HG03196 (cell line): ENCODE results near the gene STPG2.
"Not testable (repeated sequence)": the region's sequence is repeated elsewhere in the genome, so short reads cannot be mapped to it uniquely, and the experiment has no call there.

ENCODE experiments used
- ATAC-seq: cut with Tn5 transposase; IDR thresholded peaks from one replicate; pipeline ENCODE4 v1.9.1; 2021; ENCODE audit not compliant: unreplicated experiment

Gene STPG2

DNA sequence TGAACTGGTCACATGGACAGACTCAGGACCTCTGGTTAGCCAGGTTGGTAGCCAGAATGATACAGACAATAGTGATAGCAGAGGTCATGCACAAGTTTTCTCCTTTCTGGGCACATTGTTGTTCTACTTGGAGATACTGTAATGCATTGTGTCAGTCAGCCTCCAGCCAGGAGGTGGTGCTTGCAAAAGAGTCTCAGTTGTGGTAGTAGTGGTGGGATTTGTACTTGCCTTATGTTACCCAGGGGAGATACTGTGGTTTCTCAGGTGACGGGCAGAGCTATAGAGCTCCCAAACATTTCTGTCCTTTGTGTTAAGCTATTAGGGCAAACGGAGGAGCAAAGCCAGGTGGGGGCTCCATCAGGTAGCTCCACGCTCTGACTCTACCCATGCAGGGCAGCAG is 190.5 kb downstream of the STPG2 start:
- ATAC-seq, result no peak

DNA sequence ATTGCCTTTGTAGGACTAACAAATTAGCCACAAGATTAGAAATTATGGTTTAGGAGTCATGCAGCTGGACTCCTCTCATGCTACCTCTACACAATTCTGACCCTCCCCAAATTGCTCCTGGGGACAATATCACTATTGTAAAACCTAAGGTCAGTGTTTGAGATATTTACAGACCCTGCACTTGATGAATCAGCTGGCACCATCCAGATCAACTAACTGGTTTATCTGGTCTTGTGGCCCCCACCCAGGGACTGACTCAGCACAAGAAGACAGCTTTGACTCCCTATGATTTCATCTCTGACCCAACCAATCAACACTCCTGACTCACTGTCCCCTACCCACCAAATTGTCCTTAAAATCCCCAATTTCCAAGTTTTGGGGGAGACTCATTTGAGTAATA is 192.4 kb downstream of the STPG2 start:
- ATAC-seq, result no peak

DNA sequence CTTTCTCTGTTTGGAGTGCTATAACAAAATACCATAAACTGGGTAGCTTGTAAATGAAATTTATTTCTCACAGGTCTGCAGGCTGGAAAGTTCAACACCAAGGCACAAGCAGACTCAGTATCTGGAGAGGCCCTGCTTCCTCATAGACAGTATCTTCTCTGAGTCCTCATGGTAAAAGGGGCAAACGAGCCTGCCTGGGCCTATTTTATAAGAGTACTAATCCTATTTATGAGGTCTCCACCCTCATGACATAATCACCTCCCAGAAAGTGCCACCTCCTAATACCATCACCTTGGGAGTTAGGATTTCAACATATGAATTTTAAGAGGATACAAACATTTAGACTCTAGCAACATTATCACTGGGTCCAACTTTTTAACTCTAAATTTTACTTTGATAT is 200.3 kb downstream of the STPG2 start:
- ATAC-seq, result no peak

DNA sequence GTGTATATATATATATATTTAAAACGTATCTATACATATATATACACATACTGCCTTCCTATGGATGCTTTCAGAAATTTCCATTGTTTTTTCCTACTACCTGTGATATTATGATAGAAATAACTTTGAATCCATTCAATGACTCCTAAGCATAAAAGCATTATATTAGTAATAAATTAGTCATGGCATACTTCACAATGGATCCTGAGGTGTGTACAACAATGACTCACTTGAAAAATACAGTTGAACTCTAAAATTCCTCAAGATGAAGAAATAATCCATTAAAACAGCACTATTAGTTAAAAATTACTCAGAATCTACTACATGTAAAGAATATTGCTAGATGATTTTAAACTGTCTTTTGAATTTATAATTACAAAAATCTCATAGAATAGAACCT is 201.1 kb downstream of the STPG2 start:
- ATAC-seq, result no peak

DNA sequence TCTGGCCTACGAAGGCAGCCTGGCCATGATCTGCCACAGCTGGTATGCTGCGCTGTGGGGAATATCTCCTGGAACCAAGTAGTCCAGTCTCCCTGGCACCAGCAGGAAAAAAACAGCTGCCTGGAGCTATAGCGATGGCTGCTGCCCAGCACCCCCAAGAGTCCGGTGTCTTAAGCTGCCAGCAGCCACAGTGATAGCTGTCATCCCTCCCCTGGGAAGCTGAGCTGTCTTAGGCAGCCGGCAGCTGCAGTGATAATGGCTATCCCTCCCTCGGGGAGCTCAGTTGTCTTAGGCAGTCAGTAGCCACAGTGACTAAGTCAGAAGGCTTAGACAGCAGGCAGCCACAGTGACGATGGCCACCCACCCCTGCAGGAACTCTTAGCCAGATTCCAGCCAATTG is 205.1 kb downstream of the STPG2 start:
- no peak for ATAC-seq

DNA sequence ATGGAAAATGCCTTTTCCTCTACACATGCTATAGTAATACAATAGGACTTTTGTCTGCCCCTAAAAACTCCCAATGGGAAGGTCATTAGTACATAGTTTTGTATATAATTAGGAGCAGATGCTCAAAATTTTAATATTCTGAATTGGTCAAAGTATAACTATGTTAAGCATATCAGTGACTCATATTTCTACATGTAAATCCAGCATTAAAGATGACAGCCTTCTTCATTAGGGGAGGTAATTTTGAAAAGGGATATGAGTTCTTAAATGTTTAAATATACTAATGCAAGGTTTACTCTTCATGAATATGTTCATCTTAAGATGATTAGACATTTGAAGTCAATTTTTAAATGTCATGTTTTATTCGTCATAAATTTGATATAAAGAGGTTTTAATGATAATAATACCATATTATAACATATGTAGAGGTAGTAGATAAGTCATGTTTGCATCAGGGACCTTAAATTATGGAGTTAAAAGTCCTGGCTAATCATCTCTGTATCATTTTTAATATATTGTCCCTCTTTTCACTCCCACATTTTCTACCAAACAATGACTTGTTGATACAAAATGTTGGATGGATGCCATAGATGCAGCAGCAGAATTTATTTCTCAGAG is 218.8 kb downstream of the STPG2 start:
- ATAC-seq, result no peak

DNA sequence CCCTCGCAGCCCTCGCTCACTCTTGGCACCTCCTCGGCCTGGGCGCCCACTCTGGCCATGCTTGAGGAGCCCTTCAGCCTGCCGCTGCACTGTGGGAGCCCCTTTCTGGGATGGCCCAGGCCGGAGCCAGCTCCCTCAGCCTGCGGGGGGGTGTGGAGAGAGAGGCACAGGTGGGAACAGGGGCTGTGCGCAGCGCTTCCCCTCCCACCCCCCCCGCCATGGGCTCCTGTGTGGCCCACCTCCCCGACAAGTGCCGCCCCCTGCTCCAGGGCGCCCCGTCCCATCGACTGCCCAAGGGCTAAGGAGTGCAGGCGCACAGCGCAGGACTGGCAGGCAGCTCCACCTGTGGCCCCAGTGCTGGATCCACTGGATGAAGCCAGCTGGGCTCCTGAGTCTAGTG is 220.2 kb downstream of the STPG2 start:
- ATAC-seq, result no peak

DNA sequence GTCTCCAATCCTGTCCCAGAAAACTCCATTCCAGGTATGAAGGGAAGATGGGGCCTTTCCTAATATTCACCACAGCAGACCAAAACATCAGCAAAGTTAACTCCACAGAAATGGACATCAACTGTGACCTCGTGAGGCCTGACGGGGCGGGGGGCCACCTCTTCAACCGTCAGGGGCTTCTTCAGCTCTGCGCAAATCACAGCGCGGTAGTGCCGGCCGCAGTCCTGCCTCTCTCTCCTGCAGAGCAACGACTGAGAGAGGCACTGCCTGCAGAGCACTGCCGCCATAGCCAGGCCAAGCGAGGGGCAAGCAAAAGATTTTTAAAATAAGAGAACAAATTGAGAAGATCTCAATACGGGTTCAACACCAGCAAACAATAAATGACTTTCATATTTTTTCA is 226.2 kb downstream of the STPG2 start:
- no peak for ATAC-seq

DNA sequence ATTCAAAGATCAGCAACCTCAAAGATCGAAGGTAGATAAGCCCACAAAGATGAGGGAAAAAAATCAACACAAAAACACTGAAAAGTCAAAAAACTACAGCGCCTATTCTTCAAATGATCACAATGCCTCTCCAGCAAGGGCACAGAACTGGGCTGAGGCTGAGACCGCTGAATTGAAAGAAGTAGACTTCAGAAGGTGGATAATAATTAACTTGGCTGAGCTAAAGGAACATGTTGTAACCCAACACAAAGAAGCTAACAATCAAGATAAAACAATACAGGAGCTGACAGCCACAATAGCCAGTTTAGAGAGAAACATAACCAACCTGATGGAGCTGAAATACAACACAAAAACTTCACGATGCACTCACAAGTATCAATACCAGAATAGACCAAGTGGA is 231.1 kb downstream of the STPG2 start:
- ATAC-seq, result no peak

DNA sequence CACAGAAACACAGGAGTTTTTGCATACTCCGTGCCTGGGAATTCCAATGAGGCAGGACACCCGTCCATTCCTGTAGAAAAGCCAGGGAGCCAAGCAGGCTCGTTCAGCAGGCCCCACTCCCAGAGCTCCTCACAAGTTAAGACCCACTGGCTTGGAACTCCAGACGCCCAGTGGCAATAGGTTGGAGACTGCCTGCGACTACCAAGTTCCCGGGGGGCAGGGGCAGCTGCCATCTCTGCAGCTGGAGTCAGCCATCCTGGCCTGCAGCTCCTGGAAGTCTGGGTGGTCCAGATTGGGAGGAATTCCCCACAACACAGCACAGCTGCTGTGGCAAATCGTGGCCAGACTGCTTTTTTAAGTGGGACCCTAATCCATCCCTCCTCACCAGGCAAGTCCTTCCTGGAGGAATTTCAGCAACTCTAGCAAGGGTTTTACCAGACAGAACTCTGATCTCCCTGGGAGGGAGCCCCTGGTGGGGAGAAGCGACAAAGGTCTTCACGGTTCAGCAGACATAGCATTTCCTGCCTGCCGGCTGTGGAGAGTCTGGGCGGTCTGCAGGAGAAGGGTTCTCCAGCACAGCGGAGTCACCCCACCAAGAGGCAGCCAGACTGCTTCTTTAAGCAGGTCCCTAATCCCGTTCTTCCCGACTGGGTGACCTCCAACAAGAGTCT is 231.9 kb downstream of the STPG2 start:
- ATAC-seq, result no peak

DNA sequence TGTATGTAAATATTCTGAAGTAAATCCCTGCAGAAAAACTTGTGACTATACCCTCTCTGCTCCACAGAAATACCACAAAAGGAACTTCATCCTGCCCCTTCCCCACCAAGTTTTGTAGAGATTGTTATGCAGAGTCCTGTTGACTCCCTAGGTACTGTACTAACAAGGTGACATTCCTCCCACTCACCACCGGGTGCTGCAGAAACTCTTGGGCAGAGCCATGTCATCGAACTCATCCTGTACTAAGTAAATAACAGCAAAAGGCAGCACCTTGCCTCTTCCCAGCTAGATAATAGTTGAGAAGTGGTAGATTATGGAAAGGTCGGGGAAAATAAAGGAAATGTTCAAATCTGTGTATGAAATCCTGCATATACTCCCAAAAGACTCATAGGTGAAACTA is 233.3 kb downstream of the STPG2 start:
- ATAC-seq, result no peak

DNA sequence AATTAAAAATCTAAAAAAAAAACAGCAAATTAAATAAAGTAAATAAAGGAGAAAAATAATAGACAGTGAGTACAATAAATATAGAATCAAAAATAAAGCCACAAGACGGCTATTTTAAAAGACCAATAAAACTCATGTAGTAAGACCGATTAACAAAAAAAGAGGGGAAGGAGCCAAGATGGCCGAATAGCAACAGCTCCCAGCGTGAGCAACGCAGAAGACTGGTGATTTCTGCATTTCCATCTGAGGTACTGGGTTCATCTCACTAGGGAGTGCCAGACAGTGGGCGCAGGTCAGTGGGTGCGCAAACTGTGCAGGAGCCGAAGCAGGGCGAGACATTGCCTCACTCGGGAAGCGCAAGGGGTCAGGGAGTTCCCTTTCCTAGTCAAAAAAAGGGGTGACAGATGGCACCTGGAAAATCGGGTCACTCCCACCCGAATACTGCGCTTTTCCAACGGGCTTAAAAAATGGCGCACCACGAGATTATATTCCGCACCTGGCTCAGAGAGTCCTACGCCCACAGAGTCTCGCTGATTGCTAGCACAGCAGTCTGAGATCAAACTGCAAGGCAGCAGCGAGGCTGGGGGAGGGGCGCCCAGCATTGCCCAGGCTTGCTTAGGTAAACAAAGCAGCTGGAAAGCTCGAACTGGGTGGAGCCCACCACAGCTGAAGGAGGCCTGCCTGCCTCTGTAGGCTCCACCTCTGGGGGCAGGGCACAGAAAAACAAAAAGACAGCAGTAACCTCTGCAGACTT is 239.7 kb downstream of the STPG2 start:
- ATAC-seq, result not testable (repeated sequence)

DNA sequence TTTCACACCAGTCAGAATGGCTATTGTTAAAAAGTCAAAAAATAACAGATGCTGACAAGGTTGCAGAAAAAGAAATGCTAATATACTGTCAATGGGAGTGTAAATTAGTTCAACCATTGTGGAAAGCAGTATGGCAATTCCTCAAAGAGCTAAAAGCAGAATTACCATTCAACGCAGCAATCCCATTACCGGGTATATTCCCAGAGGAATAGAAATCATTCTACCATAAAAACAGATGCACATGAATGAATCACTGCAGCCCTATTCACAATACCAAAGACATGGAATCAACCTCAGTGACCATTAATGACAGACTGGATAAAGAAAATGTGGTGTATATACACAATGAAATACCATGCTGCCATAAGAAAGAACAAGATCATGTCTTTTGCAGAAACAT is 243.0 kb downstream of the STPG2 start:
- no peak for ATAC-seq

DNA sequence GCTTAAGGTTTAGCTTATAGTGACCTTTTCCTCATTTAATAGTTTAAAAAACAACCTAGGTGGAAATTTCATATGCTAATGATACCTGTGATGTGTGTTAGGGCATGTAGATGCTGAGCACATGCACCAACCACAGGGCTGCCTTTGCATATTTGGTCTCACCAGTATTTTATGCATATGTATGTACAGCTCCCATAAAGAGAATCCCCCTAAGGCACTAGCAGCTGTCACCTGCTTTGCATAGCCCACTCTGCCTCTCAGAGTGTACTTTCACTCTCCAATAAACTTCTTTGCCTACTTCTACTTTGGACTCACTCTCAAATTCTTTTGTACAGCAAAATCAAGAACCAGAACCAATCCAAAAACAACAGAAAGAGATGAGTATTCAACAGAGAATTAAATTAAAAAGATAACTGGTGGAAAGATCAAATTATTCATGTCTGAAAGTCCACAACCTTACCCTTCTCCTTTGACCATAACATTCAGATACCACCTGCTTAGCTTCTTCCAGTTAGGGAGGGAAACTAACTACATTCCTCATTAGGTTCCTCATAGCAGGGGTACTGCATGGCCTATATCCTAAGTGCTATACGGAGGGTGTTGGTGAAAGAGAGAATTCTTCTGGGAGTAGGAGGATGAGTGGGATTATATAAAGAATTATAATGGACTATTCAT is 250.5 kb downstream of the STPG2 start:
- ATAC-seq, result no peak

DNA sequence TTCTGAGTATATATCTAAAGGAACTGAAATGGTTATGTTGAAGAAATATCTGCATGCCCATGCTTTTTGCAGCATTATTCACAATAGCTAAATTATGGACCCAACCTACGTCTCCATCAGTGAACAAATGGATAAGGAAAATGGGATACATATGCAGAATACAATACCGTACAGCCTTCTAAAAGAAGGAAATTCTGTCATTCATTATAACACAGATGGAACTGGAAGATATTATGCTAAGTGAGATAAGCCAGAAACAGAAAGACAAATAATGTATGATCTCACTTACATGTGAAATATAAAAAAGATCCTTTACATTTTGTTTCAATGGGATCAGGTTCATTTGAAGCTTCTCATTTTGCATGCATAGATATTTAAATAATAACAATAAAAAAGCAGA is 263.3 kb downstream of the STPG2 start:
- ATAC-seq, result no peak

DNA sequence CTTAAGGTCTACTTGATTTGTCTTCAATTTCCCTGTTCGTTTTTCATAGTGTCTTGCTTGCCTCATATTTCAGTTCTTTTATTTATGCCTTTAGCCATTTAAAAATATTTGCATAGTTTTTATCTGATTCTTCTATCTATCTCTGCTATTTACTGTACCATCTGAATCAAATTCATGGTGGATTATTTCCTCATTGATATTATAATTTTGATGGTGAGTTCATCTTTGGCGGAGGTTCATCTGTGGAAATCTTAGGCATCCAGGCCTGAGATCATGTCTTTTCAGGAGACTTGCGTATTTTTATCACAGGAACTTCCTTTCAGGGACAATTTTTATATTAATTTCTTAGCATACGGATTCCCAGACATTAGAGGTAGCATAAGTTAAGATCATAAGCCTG is 275.2 kb downstream of the STPG2 start:
- ATAC-seq, result no peak

DNA sequence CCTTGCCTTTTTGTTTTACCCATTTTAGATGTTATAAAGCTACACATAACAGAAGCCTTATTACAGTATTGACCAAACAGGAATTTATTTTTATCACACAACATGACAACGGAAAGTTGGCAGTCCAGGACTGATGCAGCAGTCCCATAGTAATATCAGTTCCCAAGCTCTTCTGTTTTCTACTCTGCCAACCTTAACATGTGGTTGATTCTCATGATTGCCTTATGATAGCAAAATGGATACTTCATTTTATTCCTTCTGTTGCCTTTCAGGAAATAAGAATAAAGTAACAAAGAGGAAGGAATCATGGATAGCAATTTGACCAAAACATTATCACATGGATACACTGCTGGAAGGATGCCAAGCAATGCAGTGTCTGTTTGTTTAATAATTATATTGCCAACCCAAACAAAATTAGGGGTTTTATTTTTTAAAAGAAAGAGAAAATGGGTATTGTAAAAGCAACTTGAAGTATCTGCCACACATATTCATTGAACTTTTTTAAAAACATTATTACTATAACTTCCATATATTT is 275.7 kb downstream of the STPG2 start:
- ATAC-seq, result no peak

DNA sequence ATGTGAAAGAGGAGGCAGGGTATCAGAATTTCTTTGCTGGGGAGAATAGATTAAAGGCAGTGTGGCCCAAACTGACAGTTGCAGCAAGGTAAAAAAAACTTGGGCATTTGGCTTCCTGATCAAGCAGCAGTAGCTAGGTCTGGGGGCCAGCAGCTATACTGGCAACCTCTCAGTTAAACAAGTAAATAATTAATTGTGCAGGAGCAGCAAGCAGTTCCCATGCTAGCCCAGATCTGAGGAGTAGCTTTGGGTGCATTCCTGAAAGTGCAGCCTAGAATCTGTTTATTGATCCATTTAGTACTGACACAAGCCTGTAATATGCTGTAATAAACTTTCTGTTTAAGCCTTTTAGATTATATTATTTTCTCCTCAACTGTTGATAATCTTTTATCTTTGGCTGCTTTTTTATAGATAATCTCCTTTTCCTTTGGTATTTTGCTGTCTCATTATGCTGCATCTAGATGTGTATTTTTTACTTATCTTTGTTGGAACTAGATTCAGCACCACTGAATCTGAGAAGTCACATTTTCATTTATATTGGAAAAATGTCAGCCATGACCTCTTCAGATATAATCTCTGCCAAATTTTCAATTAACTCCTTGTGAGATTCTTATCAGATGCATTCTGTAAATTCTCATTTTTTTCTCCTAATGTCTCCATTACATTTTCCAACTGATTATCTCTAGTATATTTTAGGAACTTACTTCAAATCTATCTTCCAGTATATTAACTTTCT is 276.3 kb downstream of the STPG2 start:
- no peak for ATAC-seq

DNA sequence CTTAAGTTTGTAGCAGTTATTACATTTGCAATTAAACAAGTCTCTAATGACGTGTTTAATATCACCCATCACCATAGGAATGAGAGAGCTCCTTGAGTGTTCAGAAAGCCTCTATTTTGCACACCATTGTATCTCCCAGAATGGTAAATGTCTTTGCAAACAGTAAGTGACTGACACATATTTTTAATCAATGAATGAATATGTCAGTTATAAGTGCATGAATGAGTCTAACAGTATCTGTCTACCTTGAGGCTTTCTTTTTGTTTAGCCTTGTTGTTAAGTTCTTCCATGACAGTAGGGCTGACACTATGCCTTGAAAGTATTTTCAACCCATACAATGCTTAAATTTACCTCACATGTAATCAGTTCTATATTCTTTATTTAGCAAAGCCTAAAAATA is 292.2 kb downstream of the STPG2 start:
- no peak for ATAC-seq

DNA sequence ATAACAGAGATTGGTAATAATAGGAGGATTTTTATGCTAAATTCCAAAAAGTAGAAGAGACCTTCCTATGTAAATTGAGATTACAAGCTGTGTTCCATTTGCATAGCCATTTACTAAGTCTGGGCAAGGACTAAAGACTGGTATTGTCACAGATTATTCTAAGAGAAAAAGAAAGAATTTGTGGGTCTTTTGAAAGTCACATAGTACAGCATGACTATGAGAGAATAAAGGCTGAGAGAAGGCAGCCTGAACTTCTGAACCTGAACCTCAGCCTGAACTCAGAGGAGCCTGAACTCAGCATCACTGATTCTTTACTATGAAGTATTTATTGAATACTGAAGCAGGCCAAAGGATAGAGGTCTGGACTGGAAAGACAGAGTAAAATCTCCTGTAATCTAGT is 297.5 kb downstream of the STPG2 start:
- ATAC-seq, result no peak

DNA sequence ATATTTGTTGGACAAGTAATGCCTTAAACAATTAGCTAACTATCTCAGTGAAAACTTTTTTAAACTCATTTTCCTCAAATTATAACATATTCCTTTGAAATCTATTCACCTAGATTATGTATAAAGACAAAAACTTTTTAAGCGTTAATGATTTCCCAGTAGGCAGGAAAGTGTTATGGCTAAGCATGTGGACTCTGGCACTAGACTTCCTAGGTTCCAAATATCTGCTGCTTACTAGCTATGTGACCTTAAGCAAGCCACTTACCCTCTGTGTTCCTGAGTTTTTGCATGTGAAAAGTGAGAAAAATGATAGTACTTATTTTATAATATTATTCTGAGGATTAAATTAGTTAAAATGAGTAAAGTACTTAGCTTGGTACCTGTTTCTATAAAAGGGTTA is 301.8 kb downstream of the STPG2 start:
- ATAC-seq, result no peak
